HepG2 (cell line): ENCODE data around the gene UBAC2. TPM values are rescaled to one million over a fixed set of nuclear protein-coding genes. Genes with fewer than 3 reads are reported as not detected.

Experiments
- ATAC-seq: fragments of 200-7000 bp; cut with Tn5 transposase; 3 replicates; pipeline ENCODE4 v1.9.1; 2020; ENCODE audit warnings: mild to moderate bottlenecking, moderate library complexity
- BruUV-seq: library from RNA; stranded (reverse); fragments of 400-500 nt; replicated peaks from 2 replicates; lab custom pipeline; 2021; lab: Mats Ljungman, UMichigan
- CTCF ChIA-PET: fragments of 300-600 bp; formaldehyde crosslinking; extraction: SDS; loops from one replicate; lab custom pipeline; 2021; ENCODE audit warnings: low total read pairs, inconsistent platforms, low intra/inter-chr PET ratio; lab: Yijun Ruan, JAX
- POLR2A ChIA-PET: fragments of 350-600 bp; sonication (Branson Sonifier 250); formaldehyde crosslinking; loops from one replicate; lab custom pipeline; 2020; ENCODE audit warnings: antibody characterized with exemption, inconsistent platforms; lab: Yijun Ruan, JAX
- DNase-seq: peaks from one replicate; pipeline ENCODE4 v3.0.0-alpha.2; 2015; ENCODE audit warnings: low spot score
- FAIRE-seq: peaks from 3 replicates; lab custom pipeline; 2011; peaks lifted over from hg19 to GRCh38; lab: Jason Lieb, UNC
- H2AFZ ChIP-seq: one replicate; pipeline ENCODE4 v1.6.1; 2011; ENCODE audit warnings: low read length, inconsistent platforms
- H3K27ac ChIP-seq: fragments of 300-600 bp; 3 replicates; pipeline ENCODE4 v1.8.0; 2011; ENCODE audit warnings: mixed run types, mild to moderate bottlenecking, mixed read lengths, low read length, inconsistent platforms; ENCODE audit not compliant: insufficient read depth; ENCODE audit errors: extremely low read length
- H3K27me3 ChIP-seq, 2 experiments: fragments of 200-600 bp in 1 of 2; 2 replicates in 1 of 2; 3 replicates in 1 of 2; pipeline versions ENCODE4 v1.6.0 to v1.8.0; 2011; ENCODE audit warnings: low read length in 2 of 2, mild to moderate bottlenecking in 2 of 2, moderate library complexity in 2 of 2, inconsistent platforms in 1 of 2; ENCODE audit not compliant: insufficient read depth in 2 of 2, control insufficient read depth in 1 of 2
- H3K36me3 ChIP-seq, 2 experiments: fragments of 200-600 bp in 1 of 2; replicated peaks in 1 of 2; 2 replicates in 1 of 2; 3 replicates in 1 of 2; pipeline versions ENCODE4 v1.5.1 to v1.8.0; 2011; ENCODE audit warnings: low read length in 2 of 2, inconsistent platforms in 1 of 2; ENCODE audit not compliant: insufficient read depth in 2 of 2, control insufficient read depth in 1 of 2
- H3K4me1 ChIP-seq: 2 replicates; pipeline ENCODE4 v1.5.1; 2012; ENCODE audit warnings: low read length, inconsistent platforms; ENCODE audit not compliant: insufficient read depth
- H3K4me2 ChIP-seq: 2 replicates; pipeline ENCODE4 v1.6.0; 2011; ENCODE audit warnings: low read depth, low read length, inconsistent platforms
- H3K4me3 ChIP-seq, 3 experiments: fragments of 200-600 bp in 1 of 3; sonication (generic), shearing (Covaris generic) in 1 of 3; replicated peaks in 1 of 3; 2 replicates each; pipeline ENCODE4 v1.5.1; 2011 to 2016; ENCODE audit warnings: low read length in 3 of 3, inconsistent platforms in 2 of 3, low read depth in 2 of 3, mild to moderate bottlenecking in 2 of 3, control low read depth in 1 of 3, mixed read lengths in 1 of 3; ENCODE audit not compliant: insufficient read depth in 1 of 3
- H3K79me2 ChIP-seq: one replicate; pipeline ENCODE4 v1.6.1; 2011; ENCODE audit warnings: low read length, inconsistent platforms; ENCODE audit not compliant: insufficient read depth
- H3K9ac ChIP-seq: 2 replicates; pipeline ENCODE4 v1.6.0; 2011; ENCODE audit warnings: mild to moderate bottlenecking, low read depth, low read length, inconsistent platforms; ENCODE audit not compliant: insufficient read depth
- H3K9me3 ChIP-seq: 2 replicates; pipeline ENCODE4 v1.5.1; 2012; ENCODE audit warnings: mild to moderate bottlenecking, low read length
- H4K20me1 ChIP-seq: 2 replicates; pipeline ENCODE4 v1.6.0; 2011; ENCODE audit warnings: inconsistent platforms, mild to moderate bottlenecking, low read length, moderate library complexity; ENCODE audit not compliant: insufficient read depth
- AKAP8 ChIP-seq: sonication (generic); formaldehyde crosslinking; IDR thresholded peaks from 2 replicates; pipeline ENCODE4 v1.5.1; 2020; ENCODE audit warnings: mild to moderate bottlenecking, missing genetic modification reagents
- DPF2 ChIP-seq: sonication (generic); formaldehyde crosslinking; IDR thresholded peaks from 2 replicates; pipeline ENCODE4 v1.4.0; 2020; ENCODE audit warnings: mild to moderate bottlenecking, low read depth, missing genetic modification reagents, borderline replicate concordance
- MBNL3 ChIP-seq: fragments of 250-450 bp; sonication (Bioruptor Pico); conservative IDR thresholded peaks from 2 replicates; pipeline ENCODE4 v1.8.0; 2022; ENCODE audit warnings: mild to moderate bottlenecking, inconsistent platforms
- PITX1 ChIP-seq: sonication (generic); formaldehyde crosslinking; IDR thresholded peaks from 2 replicates; pipeline ENCODE4 v1.5.1; 2020; ENCODE audit warnings: mild to moderate bottlenecking, missing genetic modification reagents
- SMC3 ChIP-seq: IDR thresholded peaks from 2 replicates; pipeline ENCODE4 v1.6.1; 2011; ENCODE audit warnings: low read length, improper control_type of control experiment
- TBX2 ChIP-seq: sonication (generic); formaldehyde crosslinking; IDR thresholded peaks from 2 replicates; pipeline ENCODE4 v1.5.0; 2020; ENCODE audit warnings: missing genetic modification reagents, mild to moderate bottlenecking, borderline replicate concordance
- XBP1 ChIP-seq: sonication (generic); formaldehyde crosslinking; IDR thresholded peaks from 2 replicates; pipeline ENCODE4 v1.5.0; 2020; ENCODE audit warnings: missing genetic modification reagents
- ZFP82 ChIP-seq: sonication (generic); formaldehyde crosslinking; IDR thresholded peaks from 2 replicates; pipeline ENCODE4 v1.5.1; 2020; ENCODE audit warnings: mild to moderate bottlenecking, missing genetic modification reagents, borderline replicate concordance
- ZNF20 ChIP-seq: sonication (generic); formaldehyde crosslinking; IDR thresholded peaks from 2 replicates; pipeline ENCODE4 v1.4.0; 2020; ENCODE audit warnings: mild to moderate bottlenecking, moderate library complexity, missing genetic modification reagents
- ZNF225 ChIP-seq: sonication (generic); formaldehyde crosslinking; IDR thresholded peaks from 2 replicates; pipeline ENCODE4 v1.4.0; 2020; ENCODE audit warnings: mild to moderate bottlenecking, missing genetic modification reagents
- ZNF660 ChIP-seq: sonication (generic); formaldehyde crosslinking; IDR thresholded peaks from 2 replicates; pipeline ENCODE4 v1.5.1; 2020; ENCODE audit warnings: mild to moderate bottlenecking, low read depth, missing genetic modification reagents, borderline replicate concordance
- WGBS: methylation state at CpG from one replicate; pipeline ENCODE4 v1.1.6; 2017; ENCODE audit warnings: low lambda C conversion rate; 5-methylcytosine and 5-hydroxymethylcytosine counted together
- in situ Hi-C: cut with HindIII; loops from 2 replicates; pipeline ENCODE4 v1.10.0; 2017; ENCODE audit warnings: low pct_unique_long_range_greater_than_20kb; ENCODE audit not compliant: extremely low pct_ligation_motif_present
- intact Hi-C: fragments of 100-400 bp; cut with micrococcal nuclease; formaldehyde crosslinking; loops from one replicate; pipeline ENCODE4 v1.10.0; 2022; ENCODE audit not compliant: unreplicated experiment
- polyA plus RNA-seq, 8 experiments: library from polyadenylated mRNA; depleted of rRNA in 3 of 8; stranded (reverse) in 7 of 8; unstranded in 1 of 8; fragments of >200 nt; fragmentation: Illumina TruSeq in 4 of 8; extraction: Trizol in 4 of 8; gene quantifications; 2 replicates each; pipeline versions ENCODE4 v1.2.1 to v1.2.3, GENCODE V29; 2011 to 2016; ENCODE audit warnings: low read depth in 4 of 8, missing spikeins in 1 of 8, mixed read lengths in 1 of 8; ENCODE audit not compliant: insufficient read depth in 1 of 8
- total RNA-seq, 5 experiments: library from RNA; depleted of rRNA; stranded (reverse); fragments of >200 nt; fragmentation: Illumina TruSeq; extraction: Trizol; gene quantifications; 2 replicates each; pipeline ENCODE4 v1.2.3, GENCODE V29; 2016; ENCODE audit warnings: low read depth in 1 of 5

UBAC2 gene
- total and polyA plus RNA-seq, 2 of the 13 experiments (the other 11 are each of a cell fraction or from before 2014, with no cell fraction given): 61.3 to 80.8 TPM

GRCh38 chr13:99273128-99273527, 72.5 kb downstream of the UBAC2 start:
- H3K9ac ChIP-seq: no peak overlapping the region
- 98% methylated on average over 2 of the region's 2 CpGs for WGBS
- in situ Hi-C loops: no loop called here
- CTCF ChIA-PET: no interaction called here
- DNase-seq (no peak), FAIRE-seq (no peak), ATAC-seq (no peak)
- H3K4me2 ChIP-seq: no peak overlapping the region
- intact Hi-C loops: no loop called here
- peaks cover 4% of the 10 kb centered on the region; the same call in 1 of the 2 replicates for H3K9me3 ChIP-seq
- POLR2A ChIA-PET: no interaction called here
- TF ChIP-seq PITX1 (CRISPR knock-in tag) (no peak), ZNF660 (CRISPR knock-in tag) (no peak), SMC3 (no peak), TBX2 (no peak), ZFP82 (CRISPR knock-in tag) (no peak), XBP1 (CRISPR knock-in tag) (no peak), DPF2 (CRISPR knock-in tag) (no peak), ZNF20 (no peak), MBNL3 (CRISPR knock-in tag) (no peak), ZNF225 (CRISPR knock-in tag) (no peak), AKAP8 (CRISPR knock-in tag) (no peak)
- H3K4me1 ChIP-seq: no peaks in the 10 kb centered on the region
- H3K4me3 ChIP-seq: no peak overlapping the region
- no TSS peak for BruUV-seq
- H4K20me1 ChIP-seq: 0 out of 2 replicates have a peak, but pooled peaks cover 6% of the 10 kb centered on the region
- H3K27me3 ChIP-seq: no peaks in the 10 kb centered on the region
- no peak overlapping the region for H3K27ac ChIP-seq
- H3K36me3 ChIP-seq: peaks cover 3 to 16% of the 10 kb centered on the region in 2 experiments; a peak in 4 of 5 replicates
- no peaks in the 10 kb centered on the region for H3K79me2 ChIP-seq
- no peak overlapping the region for H2AFZ ChIP-seq
